GM12801 (cell line): ENCODE measurements around the gene CFAP54.

ENCODE experiments used
- TF ChIP-seq, protein P1 (sequence below): IDR thresholded peaks from one replicate; pipeline ENCODE4 v1.5.1; 2011; ENCODE audit warnings: control low read depth; ENCODE audit not compliant: insufficient read length; ENCODE audit errors: extremely low read depth

Gene CFAP54

GRCh38 chr12:96774496-96775256, 285.3 kb downstream of the CFAP54 start:
- TF ChIP-seq, protein P1, sequence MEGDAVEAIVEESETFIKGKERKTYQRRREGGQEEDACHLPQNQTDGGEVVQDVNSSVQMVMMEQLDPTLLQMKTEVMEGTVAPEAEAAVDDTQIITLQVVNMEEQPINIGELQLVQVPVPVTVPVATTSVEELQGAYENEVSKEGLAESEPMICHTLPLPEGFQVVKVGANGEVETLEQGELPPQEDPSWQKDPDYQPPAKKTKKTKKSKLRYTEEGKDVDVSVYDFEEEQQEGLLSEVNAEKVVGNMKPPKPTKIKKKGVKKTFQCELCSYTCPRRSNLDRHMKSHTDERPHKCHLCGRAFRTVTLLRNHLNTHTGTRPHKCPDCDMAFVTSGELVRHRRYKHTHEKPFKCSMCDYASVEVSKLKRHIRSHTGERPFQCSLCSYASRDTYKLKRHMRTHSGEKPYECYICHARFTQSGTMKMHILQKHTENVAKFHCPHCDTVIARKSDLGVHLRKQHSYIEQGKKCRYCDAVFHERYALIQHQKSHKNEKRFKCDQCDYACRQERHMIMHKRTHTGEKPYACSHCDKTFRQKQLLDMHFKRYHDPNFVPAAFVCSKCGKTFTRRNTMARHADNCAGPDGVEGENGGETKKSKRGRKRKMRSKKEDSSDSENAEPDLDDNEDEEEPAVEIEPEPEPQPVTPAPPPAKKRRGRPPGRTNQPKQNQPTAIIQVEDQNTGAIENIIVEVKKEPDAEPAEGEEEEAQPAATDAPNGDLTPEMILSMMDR, result no peak

DNA sequence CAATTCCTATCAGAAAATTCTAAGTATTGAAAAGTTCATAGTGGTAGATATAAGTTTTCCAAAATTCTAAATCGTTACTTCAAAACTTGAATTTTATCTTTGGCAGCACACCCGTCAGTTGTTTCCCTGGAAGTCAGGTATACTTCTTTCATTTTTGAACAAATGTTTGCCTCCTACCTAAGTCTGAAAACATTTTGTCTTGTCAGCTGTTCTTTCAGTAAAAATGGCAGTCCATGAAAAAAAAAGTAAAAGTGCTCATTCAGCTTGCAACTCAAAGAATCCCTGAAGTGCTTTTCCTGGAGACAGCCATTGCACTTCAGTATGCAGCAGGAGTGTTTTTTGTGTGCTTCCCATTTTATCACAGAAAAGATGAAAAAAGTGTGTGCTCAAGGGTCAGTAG, 287.5 kb downstream of the CFAP54 start:
- TF ChIP-seq, protein P1, result no peak

GRCh38 chr12:96780330-96780729, 291.0 kb downstream of the CFAP54 start:
- TF ChIP-seq, protein P1, result no peak

- TF ChIP-seq, protein P1, result no peak
These were observed 297.4 kb downstream of the CFAP54 start for GRCh38 chr12:96786791-96787190.

DNA sequence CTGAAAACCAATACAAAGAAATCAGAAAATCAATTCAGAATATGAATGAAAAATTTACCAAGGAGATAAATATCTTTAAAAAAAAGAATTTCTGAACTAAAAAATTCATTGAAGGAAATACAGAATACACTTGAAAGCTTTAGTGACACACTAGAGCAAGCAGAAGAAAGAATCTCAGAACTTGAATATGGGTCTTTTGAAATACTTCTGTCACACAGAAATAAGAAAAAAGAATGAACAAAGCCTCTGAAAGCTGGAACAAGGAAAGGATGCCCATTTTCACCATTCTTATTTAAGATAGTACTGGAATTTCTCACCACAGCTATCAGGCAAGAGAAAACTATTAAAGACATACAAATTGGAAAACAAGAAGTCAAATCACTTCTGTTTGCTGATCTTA, 314.6 kb downstream of the CFAP54 start:
- TF ChIP-seq, protein P1, result no peak

GRCh38 chr12:96806272-96806671, 316.9 kb downstream of the CFAP54 start:
- TF ChIP-seq, protein P1, result no peak

- TF ChIP-seq, protein P1, result no peak
These were observed 318.4 kb downstream of the CFAP54 start for GRCh38 chr12:96807741-96808140.
